HEK293T (cell line): ENCODE results near the gene B3GALT5.

Experiments
- CTCF ChIA-PET: fragments of 350-600 bp; formaldehyde crosslinking; extraction: SDS; loops from one replicate; lab custom pipeline; 2021; ENCODE audit warnings: antibody characterized with exemption, inconsistent platforms; lab: Yijun Ruan, JAX
- POLR2A ChIA-PET: fragments of 350-600 bp; formaldehyde crosslinking; extraction: SDS; loops from one replicate; lab custom pipeline; 2020; ENCODE audit warnings: antibody characterized with exemption, inconsistent platforms; lab: Yijun Ruan, JAX
- DNase-seq: peaks from one replicate; pipeline ENCODE4 v3.0.0; 2012; ENCODE audit warnings: mixed read lengths; ENCODE audit errors: extremely low spot score
- ARNT ChIP-seq: fragments of 450-650 bp; IDR thresholded peaks from 2 replicates; pipeline ENCODE4 v1.6.1; 2017; ENCODE audit warnings: mild to moderate bottlenecking
- BHLHE40 ChIP-seq: fragments of 450-650 bp; IDR thresholded peaks from 2 replicates; pipeline ENCODE4 v1.6.1; 2016; ENCODE audit warnings: mild to moderate bottlenecking, moderate library complexity, borderline replicate concordance
- CTBP1 ChIP-seq: fragments of 450-650 bp; IDR thresholded peaks from 2 replicates; pipeline ENCODE4 v1.6.1; 2016; ENCODE audit warnings: borderline replicate concordance
- ELF4 ChIP-seq: fragments of 450-650 bp; IDR thresholded peaks from 2 replicates; pipeline ENCODE4 v1.6.1; 2017; ENCODE audit warnings: antibody characterized with exemption
- FOXA1 ChIP-seq: fragments of 450-650 bp; IDR thresholded peaks from 2 replicates; pipeline ENCODE4 v1.6.1; 2016; ENCODE audit warnings: mild to moderate bottlenecking
- FOXK2 ChIP-seq: fragments of 450-650 bp; IDR thresholded peaks from 2 replicates; pipeline ENCODE4 v1.6.1; 2016; ENCODE audit warnings: mild to moderate bottlenecking
- FOXM1 ChIP-seq: fragments of 450-650 bp; IDR thresholded peaks from 2 replicates; pipeline ENCODE4 v1.6.1; 2017; ENCODE audit warnings: mild to moderate bottlenecking, borderline replicate concordance
- HDGF ChIP-seq: fragments of 450-650 bp; IDR thresholded peaks from 2 replicates; pipeline ENCODE4 v1.6.1; 2017; ENCODE audit warnings: antibody characterized with exemption, borderline replicate concordance
- L3MBTL2 ChIP-seq: fragments of 450-650 bp; conservative IDR thresholded peaks from 2 replicates; pipeline ENCODE4 v1.6.1; 2016; ENCODE audit warnings: mild to moderate bottlenecking
- LEF1 ChIP-seq: fragments of 450-650 bp; IDR thresholded peaks from 2 replicates; pipeline ENCODE4 v1.6.1; 2017; ENCODE audit warnings: mild to moderate bottlenecking, borderline replicate concordance
- NFRKB ChIP-seq: fragments of 450-650 bp; IDR thresholded peaks from 2 replicates; pipeline ENCODE4 v1.6.1; 2016; ENCODE audit warnings: mild to moderate bottlenecking, moderate library complexity
- SP1 ChIP-seq: fragments of 450-650 bp; IDR thresholded peaks from 2 replicates; pipeline ENCODE4 v1.6.1; 2017
- SUZ12 ChIP-seq: fragments of 450-650 bp; IDR thresholded peaks from 2 replicates; pipeline ENCODE4 v1.6.1; 2016; ENCODE audit warnings: mild to moderate bottlenecking
- TARDBP ChIP-seq: fragments of 450-650 bp; IDR thresholded peaks from 2 replicates; pipeline ENCODE4 v1.6.1; 2016
- ZNF384 ChIP-seq: fragments of 450-650 bp; IDR thresholded peaks from 2 replicates; pipeline ENCODE4 v1.6.1; 2016
- TF ChIP-seq, protein P1 (sequence below): fragments of 450-650 bp; IDR thresholded peaks from 2 replicates; pipeline ENCODE4 v1.6.1; 2016

Gene B3GALT5

DNA sequence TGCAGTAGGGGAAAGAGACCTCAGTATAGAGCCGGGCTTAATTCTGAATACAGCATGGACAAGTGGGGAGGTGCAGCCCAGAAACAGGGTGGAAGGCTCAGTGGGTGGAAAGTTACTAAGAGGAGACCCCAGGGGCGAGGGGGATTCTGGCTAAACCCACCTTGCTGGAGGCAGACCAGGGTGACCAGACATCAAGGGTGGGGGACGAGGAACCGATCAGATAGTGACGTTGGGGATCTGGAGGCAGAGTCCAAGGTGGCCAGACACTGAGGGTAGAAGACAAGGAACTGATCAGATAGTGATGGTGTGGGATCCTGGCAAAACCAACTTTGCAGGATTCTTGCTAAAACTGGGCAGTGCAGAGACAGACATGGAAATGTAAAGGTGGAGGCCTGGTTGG is 36.8 kb downstream of the B3GALT5 start:
- TF ChIP-seq CTBP1 (no peak), TARDBP (no peak), SP1 (no peak), SUZ12 (no peak), ZNF384 (no peak), ARNT (no peak), HDGF (no peak), FOXA1 (no peak), NFRKB (no peak), LEF1 (no peak), FOXK2 (no peak), L3MBTL2 (no peak), FOXM1 (no peak), ELF4 (no peak)
- TF ChIP-seq, protein P1, sequence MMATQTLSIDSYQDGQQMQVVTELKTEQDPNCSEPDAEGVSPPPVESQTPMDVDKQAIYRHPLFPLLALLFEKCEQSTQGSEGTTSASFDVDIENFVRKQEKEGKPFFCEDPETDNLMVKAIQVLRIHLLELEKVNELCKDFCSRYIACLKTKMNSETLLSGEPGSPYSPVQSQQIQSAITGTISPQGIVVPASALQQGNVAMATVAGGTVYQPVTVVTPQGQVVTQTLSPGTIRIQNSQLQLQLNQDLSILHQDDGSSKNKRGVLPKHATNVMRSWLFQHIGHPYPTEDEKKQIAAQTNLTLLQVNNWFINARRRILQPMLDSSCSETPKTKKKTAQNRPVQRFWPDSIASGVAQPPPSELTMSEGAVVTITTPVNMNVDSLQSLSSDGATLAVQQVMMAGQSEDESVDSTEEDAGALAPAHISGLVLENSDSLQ = no peak
- ChIA-PET CTCF (no interaction called here), POLR2A (no interaction called here)
- DNase-seq = no peak

DNA sequence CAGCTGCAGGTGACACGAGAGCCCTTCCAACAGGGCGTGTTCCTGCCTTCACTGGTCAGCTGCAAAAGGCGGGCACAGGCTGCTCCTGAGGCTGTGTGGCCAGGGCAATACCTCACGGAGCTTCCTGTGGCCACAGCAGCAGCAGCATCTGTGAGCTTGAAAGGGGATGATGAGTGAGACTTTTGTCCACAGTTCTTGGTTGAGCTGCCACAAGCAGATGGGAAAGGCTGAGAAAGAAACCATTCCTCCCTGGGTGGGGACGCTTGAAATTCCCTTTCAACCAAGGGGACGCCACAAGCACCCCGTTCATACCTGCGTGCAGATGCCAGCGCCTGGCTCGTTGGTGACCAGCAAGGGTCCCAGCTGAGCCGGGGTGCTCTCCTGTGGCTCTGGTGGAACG is 37.6 kb downstream of the B3GALT5 start:
- ChIA-PET POLR2A (no interaction called here), CTCF (no interaction called here)
- no peak for DNase-seq
- TF ChIP-seq NFRKB = no peak
- no peak for TF ChIP-seq SUZ12
- no peak for TF ChIP-seq CTBP1
- no peak for TF ChIP-seq BHLHE40
- TF ChIP-seq L3MBTL2 = no peak

DNA sequence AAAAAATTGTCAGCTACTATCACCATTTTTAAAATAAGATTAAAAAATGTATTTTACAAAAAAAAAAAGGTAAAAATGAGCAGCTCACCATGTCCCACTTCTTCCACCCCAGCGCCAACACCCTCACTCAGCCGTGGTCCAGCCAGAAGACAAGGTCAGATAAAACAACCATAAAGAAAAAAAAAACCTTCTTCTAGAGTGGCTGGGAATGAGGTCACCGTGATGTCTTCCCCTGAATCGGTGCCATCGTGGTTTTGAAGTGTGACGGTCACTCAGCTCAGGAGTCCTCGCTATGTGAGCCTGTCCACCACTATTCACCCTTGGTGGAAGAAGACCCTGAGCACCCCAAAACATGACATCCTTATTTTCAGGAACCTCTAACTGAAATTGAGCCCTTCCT is 38.1 kb downstream of the B3GALT5 start:
- no peak for DNase-seq
- TF ChIP-seq ZNF384 (no peak), ARNT (no peak), FOXA1 (no peak), LEF1 (no peak), SP1 (no peak), BHLHE40 (no peak), TARDBP (no peak), HDGF (no peak), ELF4 (no peak), L3MBTL2 (no peak), FOXK2 (no peak), SUZ12 (no peak), FOXM1 (no peak), NFRKB (no peak), CTBP1 (no peak)
- TF ChIP-seq, protein P1 = no peak
- ChIA-PET POLR2A (no interaction called here), CTCF (no interaction called here)

DNA sequence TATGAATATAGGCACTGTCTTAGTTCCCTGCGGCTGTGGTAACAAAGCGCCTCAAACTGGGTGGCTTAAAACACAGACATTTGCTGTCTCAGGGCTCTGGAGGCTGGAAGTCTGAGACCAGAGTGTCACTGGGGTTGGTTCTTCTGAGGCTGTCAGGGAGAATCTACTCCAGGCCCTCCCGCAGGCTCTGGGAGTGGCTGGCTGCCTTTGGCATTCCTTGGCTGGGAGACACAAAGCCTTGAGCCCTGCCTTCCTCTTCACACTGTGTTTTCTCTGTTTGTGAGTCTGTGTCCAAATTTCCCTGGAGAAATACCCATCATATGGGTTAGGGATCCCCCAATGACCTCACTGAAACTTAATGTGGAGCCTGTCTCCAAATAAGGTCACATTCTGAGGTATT is 38.5 kb downstream of the B3GALT5 start:
- TF ChIP-seq, protein P1 = no peak
- TF ChIP-seq ZNF384 = no peak
- TF ChIP-seq ELF4 = no peak
- no peak for TF ChIP-seq SP1
- TF ChIP-seq SUZ12 = no peak
- TF ChIP-seq LEF1 = no peak
- TF ChIP-seq CTBP1 = no peak
- TF ChIP-seq ARNT = no peak
- TF ChIP-seq FOXA1 = no peak
- no peak for TF ChIP-seq L3MBTL2
- no peak for TF ChIP-seq NFRKB
- TF ChIP-seq BHLHE40 = no peak
- no peak for TF ChIP-seq HDGF
- POLR2A ChIA-PET = no interaction called here
- no peak for DNase-seq
- CTCF ChIA-PET = no interaction called here

DNA sequence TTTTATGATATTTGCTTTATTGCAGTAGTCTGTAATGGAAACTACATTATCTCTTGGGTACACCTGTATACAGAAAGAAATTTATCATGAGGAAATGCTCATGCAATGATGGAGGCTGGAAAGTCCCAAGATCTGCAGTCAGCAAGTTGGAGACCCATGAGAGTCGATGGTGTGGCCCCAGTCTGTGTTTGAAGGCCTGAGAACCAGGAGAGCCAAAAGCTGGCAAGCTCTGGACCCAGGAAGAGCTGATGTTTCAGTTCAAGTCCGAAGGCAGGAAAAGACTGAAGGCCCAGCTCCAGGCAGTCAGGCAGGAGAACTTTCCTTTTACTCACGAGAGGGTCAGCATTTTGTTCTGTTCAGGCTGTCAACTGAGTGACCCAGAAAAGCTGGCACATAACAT is 42.2 kb downstream of the B3GALT5 start:
- POLR2A ChIA-PET = no interaction called here
- CTCF ChIA-PET = no interaction called here
- DNase-seq = no peak
- TF ChIP-seq TARDBP (no peak), NFRKB (no peak), ZNF384 (no peak), FOXK2 (no peak), HDGF (no peak), FOXM1 (no peak), CTBP1 (no peak)

DNA sequence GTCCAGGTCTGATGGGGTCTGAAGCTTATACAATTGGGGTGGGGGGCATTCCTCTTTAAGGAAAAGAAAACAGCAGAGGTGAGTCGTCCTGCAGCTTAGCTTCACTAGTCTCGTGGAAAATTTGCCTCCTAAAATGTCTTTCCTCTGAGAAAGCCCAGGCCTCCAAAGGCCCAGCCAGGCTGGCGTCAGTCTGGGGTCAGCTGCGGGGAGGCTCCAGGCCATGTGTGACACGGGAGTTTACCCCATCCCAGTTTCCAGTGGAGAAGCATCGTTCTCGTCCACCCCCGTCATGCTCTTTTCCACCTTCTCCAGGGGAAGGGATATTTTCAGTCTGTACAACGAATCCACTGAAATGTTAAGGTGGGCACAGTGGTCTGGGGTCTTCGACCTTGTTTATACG is 42.8 kb downstream of the B3GALT5 start:
- DNase-seq = no peak
- POLR2A ChIA-PET = no interaction called here

More for the DNA sequence above, 42.8 kb downstream of the B3GALT5 start:
- CTCF ChIA-PET = no interaction called here
- TF ChIP-seq FOXA1 (no peak), ELF4 (no peak), FOXM1 (no peak), ARNT (no peak), NFRKB (no peak), LEF1 (no peak), HDGF (no peak), L3MBTL2 (no peak), FOXK2 (no peak), CTBP1 (no peak), SUZ12 (no peak), SP1 (no peak)
- TF ChIP-seq, protein P1 = no peak
